ENCODE measurements around the gene SERPINA1. TPM values are rescaled to one million over a fixed set of nuclear protein-coding genes. Genes with fewer than 3 reads are reported as not detected.

The SERPINA1 gene
- total RNA-seq, 1 donor from 2014 or later = 0.26 TPM

GRCh38 chr14:94408546-94409095, 20.2 kb upstream of the SERPINA1 start:
- DNase-seq (ENCODE audit: low read depth) (no peak), FAIRE-seq (no peak)
- H3K27me3 ChIP-seq (ENCODE audit: control insufficient read depth, insufficient read depth, low read length) = no peaks in the 10 kb centered on the region
- no peaks in the 10 kb centered on the region for H3K36me3 ChIP-seq (ENCODE audit: control insufficient read depth, insufficient read depth, low read length)
- no peak for TF ChIP-seq CTCF (IDR thresholded peaks at IDR 0.05; ENCODE audit: insufficient read depth, low read length, severe bottlenecking)
- no peak overlapping the region for H3K4me3 ChIP-seq (ENCODE audit: low read depth, low read length)

- DNase-seq (ENCODE audit: low read depth) (no peak), FAIRE-seq (no peak)
- TF ChIP-seq CTCF (IDR thresholded peaks at IDR 0.05; ENCODE audit: insufficient read depth, low read length, severe bottlenecking) = no peak
- H3K36me3 ChIP-seq (ENCODE audit: control insufficient read depth, insufficient read depth, low read length) = no peaks in the 10 kb centered on the region
- no peak overlapping the region for H3K4me3 ChIP-seq (ENCODE audit: low read depth, low read length)
- no peaks in the 10 kb centered on the region for H3K27me3 ChIP-seq (ENCODE audit: control insufficient read depth, insufficient read depth, low read length)
Measured at GRCh38 chr14:94407906-94408305, 19.5 kb upstream of the SERPINA1 start.

GRCh38 chr14:94406910-94407309, 18.5 kb upstream of the SERPINA1 start:
- no peak for FAIRE-seq
- no peak overlapping the region for H3K4me3 ChIP-seq (ENCODE audit: low read depth, low read length)

GRCh38 chr14:94405486-94405885, 17.1 kb upstream of the SERPINA1 start:
- FAIRE-seq (no peak), DNase-seq (ENCODE audit: low read depth) (no peak)
- Histone ChIP-seq H3K36me3 (ENCODE audit: control insufficient read depth, insufficient read depth, low read length) (no peaks in the 10 kb centered on the region), H3K4me3 (ENCODE audit: low read depth, low read length) (no peak overlapping the region), H3K27me3 (ENCODE audit: control insufficient read depth, insufficient read depth, low read length) (no peaks in the 10 kb centered on the region)
- TF ChIP-seq CTCF (IDR thresholded peaks at IDR 0.05; ENCODE audit: insufficient read depth, low read length, severe bottlenecking) = no peak

More at GRCh38 chr14:94406910-94407309, 18.5 kb upstream of the SERPINA1 start:
- Histone ChIP-seq H3K27me3 (ENCODE audit: control insufficient read depth, insufficient read depth, low read length) (no peaks in the 10 kb centered on the region), H3K36me3 (ENCODE audit: control insufficient read depth, insufficient read depth, low read length) (no peaks in the 10 kb centered on the region)
- DNase-seq (ENCODE audit: low read depth) = no peak
- TF ChIP-seq CTCF (IDR thresholded peaks at IDR 0.05; ENCODE audit: insufficient read depth, low read length, severe bottlenecking) = no peak

- FAIRE-seq = no peak
- no peak overlapping the region for H3K4me3 ChIP-seq (ENCODE audit: low read depth, low read length)
- no peak for TF ChIP-seq CTCF (IDR thresholded peaks at IDR 0.05; ENCODE audit: insufficient read depth, low read length, severe bottlenecking)
Measured at GRCh38 chr14:94404561-94404960, 16.2 kb upstream of the SERPINA1 start.

GRCh38 chr14:94403312-94403932, 15.0 kb upstream of the SERPINA1 start:
- TF ChIP-seq CTCF (IDR thresholded peaks at IDR 0.05; ENCODE audit: insufficient read depth, low read length, severe bottlenecking) = no peak
- Histone ChIP-seq H3K36me3 (ENCODE audit: control insufficient read depth, insufficient read depth, low read length) (no peaks in the 10 kb centered on the region), H3K27me3 (ENCODE audit: control insufficient read depth, insufficient read depth, low read length) (no peaks in the 10 kb centered on the region), H3K4me3 (ENCODE audit: low read depth, low read length) (no peak overlapping the region)
- DNase-seq (ENCODE audit: low read depth) = peak; percentile 29
- FAIRE-seq = no peak

More at GRCh38 chr14:94404561-94404960, 16.2 kb upstream of the SERPINA1 start:
- no peak for DNase-seq (ENCODE audit: low read depth)
- Histone ChIP-seq H3K36me3 (ENCODE audit: control insufficient read depth, insufficient read depth, low read length) (no peaks in the 10 kb centered on the region), H3K27me3 (ENCODE audit: control insufficient read depth, insufficient read depth, low read length) (no peaks in the 10 kb centered on the region)
